ENCODE data around the gene PPP4R4.
"Not testable (repeated sequence)": the region's sequence is repeated elsewhere in the genome, so short reads cannot be mapped to it uniquely, and the experiment has no call there.

The PPP4R4 gene

GRCh38 chr14:94282991-94283723 lies 109.0 kb downstream of the PPP4R4 start:
- no peak for DNase-seq

GRCh38 chr14:94284221-94284620 lies 110.1 kb downstream of the PPP4R4 start:
- DNase-seq: no peak

- no peak for DNase-seq
These were observed 111.0 kb downstream of the PPP4R4 start for GRCh38 chr14:94285158-94285557.

GRCh38 chr14:94288610-94289465 lies 114.7 kb downstream of the PPP4R4 start:
- DNase-seq: no peak

GRCh38 chr14:94290197-94290596 lies 116.1 kb downstream of the PPP4R4 start:
- no peak for DNase-seq

- DNase-seq: no peak
These were observed 117.2 kb downstream of the PPP4R4 start for GRCh38 chr14:94291159-94291905.

- DNase-seq: no peak
These were observed 117.9 kb downstream of the PPP4R4 start for GRCh38 chr14:94291906-94292525.

GRCh38 chr14:94292526-94292871 lies 118.4 kb downstream of the PPP4R4 start:
- no peak for DNase-seq

GRCh38 chr14:94292872-94293577 lies 118.9 kb downstream of the PPP4R4 start, which contains the start of gene SERPINA10:
TSS of gene SERPINA10 (minus strand) at chr14:94293268. CDS start at chr14:94290593, 2,675 bp downstream.
- no peak for DNase-seq

GRCh38 chr14:94293578-94293924 lies 119.4 kb downstream of the PPP4R4 start:
- no peak for DNase-seq

GRCh38 chr14:94295360-94296180 lies 121.4 kb downstream of the PPP4R4 start:
- DNase-seq: no peak

GRCh38 chr14:94296181-94296545 lies 122.0 kb downstream of the PPP4R4 start:
- not testable (repeated sequence) for DNase-seq

- no peak for DNase-seq
These were observed 124.0 kb downstream of the PPP4R4 start for GRCh38 chr14:94298130-94298529.

GRCh38 chr14:94303111-94303510 lies 129.0 kb downstream of the PPP4R4 start:
- DNase-seq: no peak

- DNase-seq: no peak
These were observed 130.1 kb downstream of the PPP4R4 start for GRCh38 chr14:94304243-94304642.

- no peak for DNase-seq
These were observed 131.5 kb downstream of the PPP4R4 start for GRCh38 chr14:94305620-94306019.

- no peak for DNase-seq
These were observed 132.2 kb downstream of the PPP4R4 start for GRCh38 chr14:94306047-94306978.

GRCh38 chr14:94307410-94307992 lies 133.4 kb downstream of the PPP4R4 start:
- no peak for DNase-seq

- no peak for DNase-seq
These were observed 135.6 kb downstream of the PPP4R4 start for GRCh38 chr14:94309721-94310120.

GRCh38 chr14:94310248-94310647 lies 136.1 kb downstream of the PPP4R4 start:
- no peak for DNase-seq

Data from NCI-H524 treated with DMSO at 0.1 percent for 48 hours (cell line).